HepG2 (cell line): ENCODE data around the gene MAP3K14. TPM values are rescaled to one million over a fixed set of nuclear protein-coding genes. Genes with fewer than 3 reads are reported as not detected.
A peak's percentile ranks its signal among the peaks of the same experiment; 100 is the strongest.

ENCODE experiments used
- CERS6 ChIP-seq: sonication (generic); formaldehyde crosslinking; IDR thresholded peaks from 2 replicates; pipeline ENCODE4 v1.5.0; 2020; ENCODE audit warnings: missing genetic modification reagents
- CREM ChIP-seq, 2 experiments: sonication (generic) in 1 of 2; formaldehyde crosslinking in 1 of 2; IDR thresholded peaks; 2 replicates each; pipeline versions ENCODE4 v1.4.0 to v1.6.1; 2016 to 2020; ENCODE audit warnings: antibody characterized with exemption in 1 of 2, mild to moderate bottlenecking in 1 of 2, missing genetic modification reagents in 1 of 2
- E2F1 ChIP-seq: sonication (generic); formaldehyde crosslinking; IDR thresholded peaks from 2 replicates; pipeline ENCODE4 v1.5.0; 2020; ENCODE audit warnings: missing genetic modification reagents
- EED ChIP-seq: sonication (generic); formaldehyde crosslinking; IDR thresholded peaks from 2 replicates; pipeline ENCODE4 v1.5.0; 2020; ENCODE audit warnings: mild to moderate bottlenecking, missing genetic modification reagents
- FOXA3 ChIP-seq: IDR thresholded peaks from 2 replicates; pipeline ENCODE4 v1.6.1; 2016; ENCODE audit warnings: missing genetic modification reagents, missing compliant biosample characterization
- FUBP1 ChIP-seq: sonication (generic); formaldehyde crosslinking; IDR thresholded peaks from 2 replicates; pipeline ENCODE4 v1.5.1; 2020; ENCODE audit warnings: missing genetic modification reagents, mild to moderate bottlenecking, borderline replicate concordance
- HCFC1 ChIP-seq: fragments of 150-350 bp; IDR thresholded peaks from 2 replicates; pipeline ENCODE4 v1.6.1; 2014; ENCODE audit warnings: low read depth, low read length
- HHEX ChIP-seq: IDR thresholded peaks from 2 replicates; pipeline ENCODE4 v1.6.1; 2016; ENCODE audit warnings: control low read depth
- HNF1B ChIP-seq: sonication (generic); formaldehyde crosslinking; IDR thresholded peaks from 2 replicates; pipeline ENCODE4 v1.5.1; 2020; ENCODE audit warnings: mild to moderate bottlenecking, moderate library complexity, missing genetic modification reagents
- KLF12 ChIP-seq: sonication (generic); formaldehyde crosslinking; IDR thresholded peaks from 2 replicates; pipeline ENCODE4 v1.4.0; 2020; ENCODE audit warnings: missing genetic modification reagents, borderline replicate concordance
- MED1 ChIP-seq: sonication (generic); formaldehyde crosslinking; IDR thresholded peaks from 2 replicates; pipeline ENCODE4 v1.4.0; 2020; ENCODE audit warnings: missing genetic modification reagents
- NFE2 ChIP-seq: sonication (generic); formaldehyde crosslinking; IDR thresholded peaks from 2 replicates; pipeline ENCODE4 v1.4.0; 2020; ENCODE audit warnings: missing genetic modification reagents
- PBX3 ChIP-seq: sonication (generic); formaldehyde crosslinking; IDR thresholded peaks from 2 replicates; pipeline ENCODE4 v1.8.1; 2023; ENCODE audit warnings: missing genetic modification reagents, inconsistent platforms, borderline replicate concordance
- RXRA ChIP-seq: sonication (generic); formaldehyde crosslinking; IDR thresholded peaks from 2 replicates; pipeline ENCODE4 v1.5.1; 2020; ENCODE audit warnings: missing genetic modification reagents
- SIX4 ChIP-seq: sonication (generic); formaldehyde crosslinking; IDR thresholded peaks from 2 replicates; pipeline ENCODE4 v1.4.0; 2020; ENCODE audit warnings: missing genetic modification reagents
- TCF7 ChIP-seq: sonication (generic); IDR thresholded peaks from 2 replicates; pipeline ENCODE4 v1.6.1; 2016; ENCODE audit warnings: antibody characterized with exemption, low read depth
- TCF7L2 ChIP-seq: IDR thresholded peaks from 2 replicates; pipeline ENCODE4 v1.6.1; 2011; ENCODE audit warnings: mild to moderate bottlenecking, low read depth, low read length, moderate library complexity
- ZMYM2 ChIP-seq: sonication (generic); formaldehyde crosslinking; IDR thresholded peaks from 2 replicates; pipeline ENCODE4 v1.8.0; 2022; ENCODE audit warnings: mild to moderate bottlenecking, missing genetic modification reagents
- ZNF350 ChIP-seq: sonication (generic); formaldehyde crosslinking; IDR thresholded peaks from 2 replicates; pipeline ENCODE4 v1.4.0; 2020; ENCODE audit warnings: mild to moderate bottlenecking, low read depth, missing genetic modification reagents, borderline replicate concordance
- ZNF362 ChIP-seq: sonication (generic); formaldehyde crosslinking; IDR thresholded peaks from 2 replicates; pipeline ENCODE4 v1.4.0; 2020; ENCODE audit warnings: missing genetic modification reagents, mild to moderate bottlenecking, borderline replicate concordance
- polyA plus RNA-seq, 8 experiments: library from polyadenylated mRNA; depleted of rRNA in 3 of 8; stranded (reverse) in 7 of 8; unstranded in 1 of 8; fragments of >200 nt; fragmentation: Illumina TruSeq in 4 of 8; extraction: Trizol in 4 of 8; gene quantifications; 2 replicates each; pipeline versions ENCODE4 v1.2.1 to v1.2.3, GENCODE V29; 2011 to 2016; ENCODE audit warnings: low read depth in 4 of 8, missing spikeins in 1 of 8, mixed read lengths in 1 of 8; ENCODE audit not compliant: insufficient read depth in 1 of 8
- total RNA-seq, 5 experiments: library from RNA; depleted of rRNA; stranded (reverse); fragments of >200 nt; fragmentation: Illumina TruSeq; extraction: Trizol; gene quantifications; 2 replicates each; pipeline ENCODE4 v1.2.3, GENCODE V29; 2016; ENCODE audit warnings: low read depth in 1 of 5

MAP3K14 gene
- total and polyA plus RNA-seq, 2 of the 13 experiments (the other 11 are each of a cell fraction or from before 2014, with no cell fraction given) = 2.6 TPM

- TF ChIP-seq ZNF362 (CRISPR knock-in tag) = no peak
- 0 out of 2 replicates have a peak, but pooled peaks have one; percentile 1 for TF ChIP-seq E2F1 (CRISPR knock-in tag)
- TF ChIP-seq ZMYM2 (CRISPR knock-in tag) = peak; percentile 6; the same call in 1 of the 2 replicates
- TF ChIP-seq SIX4 (CRISPR knock-in tag) = no peak
- TF ChIP-seq MED1 (CRISPR knock-in tag) = no peak
- no peak for TF ChIP-seq CERS6 (CRISPR knock-in tag)
- peak; percentile 34; the same call in 1 of the 2 replicates for TF ChIP-seq RXRA (CRISPR knock-in tag)
- no peak for TF ChIP-seq TCF7L2
- TF ChIP-seq NFE2 = no peak
- TF ChIP-seq KLF12 (CRISPR knock-in tag) = no peak
- no peak for TF ChIP-seq HCFC1
- TF ChIP-seq ZNF350 (CRISPR knock-in tag) = peak; percentile 16; the same call in 1 of the 2 replicates
- TF ChIP-seq CREM (IDR thresholded peaks at IDR 0.05) = no peak
- 0 out of 2 replicates have a peak, but pooled peaks have one; percentile 17 for TF ChIP-seq CREM (CRISPR knock-in tag; IDR thresholded peaks at IDR 0.05)
- no peak for TF ChIP-seq FOXA3 (CRISPR knock-in tag)
- no peak for TF ChIP-seq TCF7
- TF ChIP-seq PBX3 (CRISPR knock-in tag) = no peak
- 0 out of 2 replicates have a peak, but pooled peaks have one; percentile 21 for TF ChIP-seq HNF1B (CRISPR knock-in tag)
- TF ChIP-seq EED (CRISPR knock-in tag) = 0 out of 2 replicates have a peak, but pooled peaks have one; percentile 47
- TF ChIP-seq HHEX (CRISPR knock-in tag) = no peak
- TF ChIP-seq FUBP1 (CRISPR knock-in tag) = no peak
Observed at GRCh38 chr17:45248132-45248957, 68.5 kb downstream of the MAP3K14 start (continued).
